Activated naive CD4-positive, alpha-beta T cell treated with anti-CD3 and anti-CD28 coated beads, Interleukin-2, amount 50 U/mL, for 24 hours (primary cell): ENCODE measurements around the gene MIP.
"Not testable (repeated sequence)": the region's sequence is repeated elsewhere in the genome, so short reads cannot be mapped to it uniquely, and the experiment has no call there.

ENCODE experiments used
- H3K27ac Mint-ChIP-seq: one replicate; pipeline ENCODE4 v1.8.0; 2021; ENCODE audit warnings: mild to moderate bottlenecking, mixed read lengths
- H3K27me3 Mint-ChIP-seq: one replicate; pipeline ENCODE4 v1.8.0; 2021; ENCODE audit warnings: mixed read lengths
- H3K36me3 Mint-ChIP-seq: one replicate; pipeline ENCODE4 v1.8.0; 2021; ENCODE audit warnings: mixed read lengths
- H3K4me1 Mint-ChIP-seq: one replicate; pipeline ENCODE4 v1.8.0; 2021; ENCODE audit warnings: mixed read lengths
- H3K4me3 Mint-ChIP-seq: one replicate; pipeline ENCODE4 v1.8.0; 2021; ENCODE audit warnings: mild to moderate bottlenecking, mixed read lengths
- H3K9me3 Mint-ChIP-seq: one replicate; pipeline ENCODE4 v1.8.0; 2021; ENCODE audit warnings: mixed read lengths

Gene MIP

DNA sequence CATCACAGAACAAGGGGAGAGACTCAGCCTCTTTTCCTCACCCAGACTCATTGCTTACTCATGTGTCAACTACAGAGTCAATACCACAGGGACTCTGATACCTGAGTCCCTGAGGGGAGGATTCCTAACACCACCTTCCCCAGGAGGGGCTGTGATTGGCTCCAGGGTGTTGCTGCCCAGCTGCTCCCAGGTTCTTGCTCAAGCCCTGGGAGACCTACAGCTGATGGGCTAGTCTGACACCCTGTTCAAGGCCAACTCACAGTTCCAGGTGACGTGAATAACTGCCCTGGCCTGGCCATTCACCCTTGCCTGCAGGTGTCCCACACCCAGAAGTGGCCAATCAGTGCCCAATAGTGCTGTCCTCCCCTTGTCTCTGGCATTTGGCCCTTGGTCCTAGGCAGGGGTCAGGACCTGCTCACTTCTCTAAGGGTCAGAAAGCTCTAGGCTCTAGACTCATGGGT, 22.5 kb upstream of the MIP start:
- H3K27me3 Mint-ChIP-seq = no peaks in the 10 kb centered on the region
- H3K36me3 Mint-ChIP-seq = peaks cover 2% of the 10 kb centered on the region
- H3K4me3 Mint-ChIP-seq = no peak overlapping the region
- peaks cover 21% of the 10 kb centered on the region for H3K4me1 Mint-ChIP-seq
- no peak overlapping the region for H3K27ac Mint-ChIP-seq
- H3K9me3 Mint-ChIP-seq = no peaks in the 10 kb centered on the region

DNA sequence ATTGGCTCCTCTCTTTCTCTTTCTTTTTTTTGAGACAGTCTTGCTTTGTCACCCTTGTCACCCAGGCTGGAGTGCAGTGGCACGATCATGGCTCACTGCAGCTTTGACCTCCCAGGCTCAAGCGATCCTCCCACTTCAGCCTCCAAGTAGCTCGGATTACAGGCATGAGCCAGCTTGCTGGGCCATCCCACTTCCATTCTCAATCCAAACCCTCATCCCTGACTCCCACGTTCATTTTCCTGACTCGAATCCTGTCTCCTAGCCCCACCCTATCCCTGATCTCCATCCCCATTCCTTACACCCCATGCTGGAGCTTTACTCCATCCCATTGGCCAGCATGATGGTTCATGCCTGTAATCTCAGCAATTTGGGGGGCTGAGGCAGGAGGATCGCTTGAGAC, 21.7 kb upstream of the MIP start:
- Mint-ChIP-seq H3K27ac (no peak overlapping the region), H3K9me3 (no peaks in the 10 kb centered on the region), H3K4me3 (no peak overlapping the region), H3K27me3 (no peaks in the 10 kb centered on the region), H3K36me3 (peaks cover 5% of the 10 kb centered on the region), H3K4me1 (peaks cover 28% of the 10 kb centered on the region)

DNA sequence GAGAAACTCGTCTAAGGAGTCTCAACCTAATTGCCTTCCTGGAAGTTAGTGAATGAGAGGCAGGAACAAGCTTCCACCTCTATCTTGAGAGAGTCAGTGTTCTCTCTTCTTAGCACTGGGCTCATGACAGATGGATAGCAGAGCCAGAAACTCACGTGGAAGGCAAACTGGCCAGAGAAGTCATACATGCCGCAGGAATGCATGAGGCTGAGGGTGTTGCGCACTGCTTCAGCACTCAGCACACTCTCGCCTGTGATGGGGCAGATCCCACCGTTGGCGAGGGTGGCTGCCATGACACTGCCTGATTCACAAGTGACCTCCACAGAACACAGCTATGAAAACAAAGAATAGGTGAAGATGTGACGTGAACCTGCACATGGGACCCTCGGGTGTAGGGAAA, 19.9 kb upstream of the MIP start:
- H3K4me3 Mint-ChIP-seq = no peak overlapping the region
- peaks cover 11% of the 10 kb centered on the region for H3K36me3 Mint-ChIP-seq
- H3K4me1 Mint-ChIP-seq = peaks cover 34% of the 10 kb centered on the region
- H3K9me3 Mint-ChIP-seq = no peaks in the 10 kb centered on the region
- H3K27ac Mint-ChIP-seq = no peak overlapping the region
- no peaks in the 10 kb centered on the region for H3K27me3 Mint-ChIP-seq

DNA sequence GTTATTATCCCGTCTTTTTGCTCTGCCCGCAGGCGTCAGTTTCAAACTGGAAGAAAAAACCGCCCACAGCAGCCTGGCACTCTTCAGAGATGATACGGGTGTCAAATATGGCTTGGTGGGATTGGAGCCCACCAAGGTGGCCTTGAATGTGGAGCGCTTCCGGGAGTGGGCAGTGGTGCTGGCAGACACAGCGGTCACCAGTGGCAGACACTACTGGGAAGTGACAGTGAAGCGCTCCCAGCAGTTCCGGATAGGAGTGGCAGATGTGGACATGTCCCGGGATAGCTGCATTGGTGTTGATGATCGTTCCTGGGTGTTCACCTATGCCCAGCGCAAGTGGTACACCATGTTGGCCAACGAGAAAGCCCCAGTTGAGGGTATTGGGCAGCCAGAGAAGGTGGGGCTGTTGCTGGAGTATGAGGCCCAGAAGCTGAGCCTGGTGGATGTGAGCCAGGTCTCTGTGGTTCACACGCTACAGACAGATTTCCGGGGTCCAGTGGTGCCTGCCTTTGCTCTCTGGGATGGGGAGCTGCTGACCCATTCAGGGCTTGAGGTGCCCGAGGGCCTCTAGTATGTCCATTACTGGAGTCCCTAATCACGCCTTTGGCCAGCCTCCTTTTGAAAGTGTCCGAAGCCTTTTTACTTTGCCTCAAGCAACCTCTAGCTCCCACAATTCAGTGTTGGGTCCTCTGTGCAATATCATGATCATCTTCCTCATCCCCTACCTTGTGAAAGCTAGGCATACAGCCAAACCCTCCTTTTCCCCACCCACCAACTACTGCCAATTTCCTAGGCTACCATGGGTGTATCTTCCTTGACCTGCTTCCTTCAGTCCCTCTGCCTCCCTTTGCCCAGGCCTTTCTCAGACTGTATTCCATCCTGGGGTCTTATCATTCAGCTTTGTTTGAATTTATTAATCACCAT, 14.8 kb upstream of the MIP start:
- Mint-ChIP-seq H3K36me3 (peaks cover 11% of the 10 kb centered on the region), H3K4me1 (peaks cover 35% of the 10 kb centered on the region), H3K4me3 (peak overlapping the region; percentile 98), H3K9me3 (no peaks in the 10 kb centered on the region), H3K27me3 (no peaks in the 10 kb centered on the region), H3K27ac (peak overlapping the region; percentile 99)

DNA sequence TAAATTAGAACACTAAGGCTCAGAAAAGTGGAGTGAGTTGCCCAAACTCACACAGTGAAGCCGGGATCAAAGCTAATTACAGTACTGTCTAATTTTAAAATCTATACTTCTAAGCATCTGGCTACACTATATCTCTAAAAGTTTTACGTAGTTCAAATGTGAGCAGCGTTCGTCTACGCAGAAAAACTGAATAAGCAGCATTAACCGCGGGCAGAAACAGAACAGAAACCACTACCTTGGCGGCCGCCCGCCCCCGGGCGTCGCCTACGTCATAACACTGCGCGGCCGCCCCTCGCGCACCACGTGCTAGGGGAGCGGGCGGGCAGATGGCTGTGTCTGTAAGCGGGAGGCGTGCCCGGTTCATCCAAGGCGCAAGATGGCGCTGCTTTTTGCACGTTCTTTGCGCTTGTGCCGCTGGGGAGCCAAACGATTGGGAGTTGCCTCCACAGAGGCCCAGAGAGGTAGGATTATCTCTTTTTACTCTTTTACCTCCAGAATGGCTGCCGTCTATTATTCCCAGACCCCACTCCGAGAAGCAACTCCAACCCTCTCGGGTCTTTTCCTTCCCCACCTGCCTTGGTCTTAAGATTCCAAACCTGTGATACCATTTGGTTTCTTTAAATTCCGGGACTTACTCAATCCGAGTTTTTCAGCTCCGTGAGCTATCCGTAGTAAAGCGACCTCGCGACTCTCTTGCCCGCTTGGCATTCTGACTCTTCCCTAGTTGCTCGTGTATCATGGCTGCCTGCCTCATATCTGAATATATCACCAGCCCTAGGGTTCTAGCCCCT, 14.0 kb upstream of the MIP start, which contains the start of gene SPRYD4:
TSS of gene SPRYD4 (plus strand) at position 363 of the 791 bp plus-strand sequence. CDS start at position 377, 14 bp downstream.
- Mint-ChIP-seq H3K36me3 (peaks cover 8% of the 10 kb centered on the region), H3K9me3 (no peaks in the 10 kb centered on the region), H3K4me1 (peaks cover 30% of the 10 kb centered on the region), H3K27me3 (no peaks in the 10 kb centered on the region), H3K27ac (peak within 1 kb of the TSS; percentile 99), H3K4me3 (peak within 1 kb of the TSS; percentile 98)

DNA sequence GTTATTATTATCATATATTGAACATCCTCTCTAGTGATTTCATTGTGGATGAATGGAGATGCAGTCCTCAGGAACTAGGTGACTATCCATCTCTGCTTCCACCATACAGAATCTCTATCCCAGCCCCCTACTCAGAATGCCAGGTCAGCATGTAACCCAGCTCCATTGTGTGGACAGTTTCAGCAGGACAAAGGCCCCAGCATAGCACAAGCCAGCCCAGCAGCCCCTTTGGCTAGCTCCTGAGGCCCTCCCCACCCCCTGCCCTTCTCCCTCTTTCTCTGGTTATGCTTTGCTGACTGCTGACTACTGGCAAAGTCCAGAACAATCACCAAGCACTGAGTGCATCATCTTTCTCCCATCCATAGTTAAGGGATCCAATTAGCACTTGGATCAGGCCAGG, 8.1 kb upstream of the MIP start:
- no peaks in the 10 kb centered on the region for H3K9me3 Mint-ChIP-seq
- H3K4me1 Mint-ChIP-seq = peaks cover 4% of the 10 kb centered on the region
- no peak overlapping the region for H3K27ac Mint-ChIP-seq
- H3K4me3 Mint-ChIP-seq = no peak overlapping the region
- no peaks in the 10 kb centered on the region for H3K36me3 Mint-ChIP-seq
- no peaks in the 10 kb centered on the region for H3K27me3 Mint-ChIP-seq

DNA sequence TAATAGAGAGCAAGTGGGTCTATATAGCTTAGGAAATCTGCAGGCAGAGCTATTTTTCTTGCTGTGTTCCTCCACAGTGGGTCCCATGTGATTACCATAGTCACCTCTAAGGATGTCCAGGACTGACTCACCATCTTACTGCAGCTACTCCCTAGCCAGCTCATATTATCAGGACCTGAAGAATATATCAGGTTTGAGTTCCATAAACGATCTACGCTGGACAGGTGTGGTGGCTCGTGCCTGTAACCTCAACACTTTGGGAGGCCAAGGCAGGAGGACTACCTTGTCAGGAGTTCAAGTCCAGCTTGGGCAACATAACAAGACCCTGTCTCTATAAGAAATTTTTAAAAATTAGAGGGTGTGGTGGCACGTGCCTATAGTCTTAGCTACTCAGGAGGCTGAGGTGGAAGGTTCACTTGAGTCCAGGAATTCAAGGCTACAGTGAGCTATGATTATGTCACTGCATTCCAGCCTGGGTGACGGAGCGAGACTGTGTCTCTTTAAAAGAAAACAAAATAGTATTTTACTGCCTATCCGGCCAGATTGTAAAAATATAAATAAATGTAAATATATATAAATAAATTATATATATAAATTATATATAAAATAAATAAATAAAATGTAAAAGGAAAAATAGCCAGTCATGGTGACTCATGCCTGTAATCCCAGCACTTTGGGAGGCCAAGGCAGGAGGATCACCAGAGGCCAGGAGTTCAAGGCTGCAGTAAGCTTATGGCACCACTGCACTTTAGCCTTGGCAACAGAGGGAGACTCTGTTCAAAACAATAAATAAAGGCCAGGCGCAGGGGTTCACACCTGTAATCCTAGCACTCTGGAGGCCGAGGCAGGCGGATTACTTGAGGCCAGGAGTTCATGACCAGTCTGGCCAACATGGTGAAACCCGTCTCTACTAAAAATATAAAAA, 7.0 kb upstream of the MIP start:
- Mint-ChIP-seq H3K36me3 (no peaks in the 10 kb centered on the region), H3K4me1 (no peaks in the 10 kb centered on the region), H3K4me3 (no peak overlapping the region), H3K27ac (no peak overlapping the region), H3K27me3 (no peaks in the 10 kb centered on the region), H3K9me3 (no peaks in the 10 kb centered on the region)

DNA sequence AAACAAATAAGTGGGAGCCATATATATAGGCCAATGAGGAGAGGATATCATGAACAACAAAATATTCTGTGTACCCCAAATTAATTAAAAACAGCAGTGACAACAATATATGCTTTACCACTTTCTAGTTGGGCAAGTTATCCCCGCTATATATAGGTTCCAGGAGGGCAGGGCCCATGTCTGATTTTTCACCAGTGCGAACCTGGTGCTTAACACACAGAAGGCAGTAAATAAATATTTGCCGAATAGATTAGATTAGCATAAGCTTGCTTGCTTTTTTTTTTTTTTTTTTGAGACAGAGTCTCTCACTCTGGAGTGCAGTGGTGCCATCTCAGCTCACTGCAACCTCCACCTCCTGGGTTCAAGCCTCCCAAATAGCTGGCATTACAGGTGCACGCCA, 3.4 kb upstream of the MIP start:
- Mint-ChIP-seq H3K4me1 (no peaks in the 10 kb centered on the region), H3K4me3 (no peak overlapping the region), H3K36me3 (no peaks in the 10 kb centered on the region), H3K9me3 (no peaks in the 10 kb centered on the region), H3K27ac (no peak overlapping the region), H3K27me3 (no peaks in the 10 kb centered on the region)

DNA sequence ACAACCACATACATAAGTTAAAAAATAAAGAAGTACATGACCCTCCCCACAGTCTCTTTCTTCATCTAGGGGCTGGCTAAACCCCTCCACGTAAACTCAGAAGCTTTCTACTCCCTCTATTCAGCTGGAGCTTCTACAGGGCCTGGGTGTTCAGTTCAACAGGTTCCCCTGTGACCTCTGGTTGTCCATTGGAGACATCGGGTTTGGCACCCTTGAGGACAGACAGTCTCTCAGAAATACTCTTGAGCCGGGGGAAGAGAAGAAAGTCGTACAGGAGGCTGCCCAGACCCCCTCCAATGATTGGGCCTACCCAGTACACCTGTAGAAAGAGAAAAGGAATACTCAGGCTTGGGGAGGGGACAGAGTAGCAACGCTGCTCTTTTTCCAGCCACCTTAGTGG, 3.3 kb downstream of the MIP start:
- Mint-ChIP-seq H3K36me3 (no peaks in the 10 kb centered on the region), H3K4me1 (peaks cover 19% of the 10 kb centered on the region), H3K4me3 (no peak overlapping the region), H3K9me3 (no peaks in the 10 kb centered on the region), H3K27ac (no peak overlapping the region), H3K27me3 (no peaks in the 10 kb centered on the region)

DNA sequence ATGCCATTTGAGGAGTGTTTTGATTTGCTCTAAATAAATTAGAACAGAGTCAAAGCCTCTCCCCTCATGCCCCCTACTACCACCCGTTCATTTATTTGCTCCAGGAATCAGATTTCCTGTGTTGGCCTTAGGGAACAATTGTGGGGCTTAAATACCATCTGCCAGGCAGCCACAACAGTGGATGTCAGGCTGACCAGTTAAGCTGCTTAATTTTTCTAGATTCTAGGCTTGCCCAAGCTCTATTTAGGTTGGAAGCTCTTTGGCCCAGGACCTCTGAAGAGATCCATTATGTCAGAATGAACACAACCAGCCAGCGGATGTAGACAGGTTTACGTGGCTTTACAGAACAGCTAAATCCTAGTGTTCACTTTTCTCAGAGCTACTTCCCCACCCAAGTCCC, 4.2 kb downstream of the MIP start:
- Mint-ChIP-seq H3K4me3 (peak overlapping the region; percentile 94), H3K27me3 (no peaks in the 10 kb centered on the region), H3K4me1 (peaks cover 19% of the 10 kb centered on the region), H3K9me3 (no peaks in the 10 kb centered on the region), H3K27ac (no peak overlapping the region), H3K36me3 (no peaks in the 10 kb centered on the region)

DNA sequence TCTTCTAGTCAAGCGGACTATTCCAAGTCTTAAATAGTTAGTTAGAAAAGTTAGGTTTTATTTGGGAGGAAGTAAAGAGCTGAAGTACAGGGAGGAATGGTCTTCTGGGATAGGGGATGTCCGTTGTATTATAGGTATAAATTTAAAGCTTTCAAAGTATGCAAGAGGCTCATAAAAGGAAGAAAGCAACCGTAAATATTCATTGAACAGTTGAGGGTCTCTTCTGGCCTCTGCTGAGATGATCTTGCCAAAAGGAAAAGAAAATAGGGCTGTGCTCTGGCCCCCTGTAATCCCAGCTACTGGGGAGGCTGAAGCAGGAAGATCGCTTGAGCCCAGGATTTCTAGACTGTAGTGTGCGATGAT, 4.9 kb downstream of the MIP start:
- H3K4me3 Mint-ChIP-seq = peak overlapping the region; percentile 94
- peaks cover 19% of the 10 kb centered on the region for H3K4me1 Mint-ChIP-seq
- no peaks in the 10 kb centered on the region for H3K27me3 Mint-ChIP-seq
- H3K27ac Mint-ChIP-seq = peak overlapping the region; percentile 94
- H3K9me3 Mint-ChIP-seq = no peaks in the 10 kb centered on the region
- no peaks in the 10 kb centered on the region for H3K36me3 Mint-ChIP-seq

DNA sequence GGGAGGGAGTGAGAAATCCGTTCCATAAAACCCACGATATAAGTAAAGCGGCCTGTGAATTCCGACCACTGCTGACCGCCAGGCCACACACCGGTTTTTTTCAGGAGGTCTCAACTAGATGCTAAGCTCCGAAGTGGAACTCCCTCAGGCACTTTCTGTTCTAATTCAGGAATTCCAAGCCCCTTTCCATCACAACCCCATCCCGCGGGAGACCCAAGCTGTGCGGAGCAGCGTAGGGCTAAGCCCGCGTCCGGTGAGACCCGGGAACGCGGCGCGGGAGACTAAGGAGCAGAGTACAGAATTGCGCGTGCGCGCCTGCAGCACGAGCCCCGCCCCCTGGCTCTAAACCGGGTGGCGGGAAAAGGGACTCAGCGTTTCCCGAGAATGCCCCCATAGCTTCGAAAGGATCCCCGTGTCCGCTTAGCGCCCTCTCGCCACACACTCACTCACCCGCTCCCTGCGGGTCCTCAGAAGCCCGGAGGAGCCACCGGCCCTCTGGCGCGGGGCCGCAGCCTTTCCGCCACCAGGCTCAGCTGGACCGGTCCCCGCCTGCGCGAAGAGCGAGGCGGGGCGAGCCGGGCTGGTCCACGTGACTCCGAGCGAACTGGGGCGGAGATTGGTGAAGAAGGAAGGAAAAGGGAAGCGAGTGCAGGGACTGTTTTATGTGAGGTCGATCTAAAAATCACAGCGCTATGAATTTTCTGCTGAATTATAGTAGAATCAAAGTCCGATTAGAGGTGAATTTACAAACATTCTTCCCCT, 5.4 kb downstream of the MIP start, which contains the start of gene TIMELESS:
TSS of gene TIMELESS (minus strand) at position 567 of the 762 bp plus-strand sequence. CDS start 15,256 bp downstream, outside the sequence.
- Mint-ChIP-seq H3K4me1 (peaks cover 19% of the 10 kb centered on the region), H3K9me3 (no peaks in the 10 kb centered on the region), H3K27me3 (no peaks in the 10 kb centered on the region), H3K27ac (peak within 1 kb of the TSS; percentile 94), H3K4me3 (peak within 1 kb of the TSS; percentile 94), H3K36me3 (peaks cover 2% of the 10 kb centered on the region)

DNA sequence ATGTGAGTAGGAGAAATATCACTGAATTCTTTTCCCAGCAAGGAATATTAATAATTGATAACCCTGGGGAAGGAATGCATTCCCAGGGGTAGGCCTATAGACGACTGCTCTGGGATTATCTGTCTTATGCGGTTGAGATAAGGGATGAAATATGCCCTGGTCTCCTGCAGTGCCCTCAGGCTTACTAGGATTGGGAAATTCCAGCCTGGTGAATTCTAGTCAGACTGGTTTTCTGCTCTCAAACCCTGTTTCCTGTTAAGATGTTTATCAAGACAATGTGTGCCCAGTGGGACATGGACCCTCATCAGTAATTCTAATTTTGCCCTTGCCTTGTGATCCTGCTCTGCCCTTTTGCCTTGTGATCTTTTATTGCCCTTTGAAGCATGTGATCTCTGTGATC, 11.2 kb downstream of the MIP start:
- H3K4me3 Mint-ChIP-seq, H3K27ac Mint-ChIP-seq, H3K27me3 Mint-ChIP-seq, H3K36me3 Mint-ChIP-seq, H3K4me1 Mint-ChIP-seq, H3K9me3 Mint-ChIP-seq: not testable (repeated sequence)

DNA sequence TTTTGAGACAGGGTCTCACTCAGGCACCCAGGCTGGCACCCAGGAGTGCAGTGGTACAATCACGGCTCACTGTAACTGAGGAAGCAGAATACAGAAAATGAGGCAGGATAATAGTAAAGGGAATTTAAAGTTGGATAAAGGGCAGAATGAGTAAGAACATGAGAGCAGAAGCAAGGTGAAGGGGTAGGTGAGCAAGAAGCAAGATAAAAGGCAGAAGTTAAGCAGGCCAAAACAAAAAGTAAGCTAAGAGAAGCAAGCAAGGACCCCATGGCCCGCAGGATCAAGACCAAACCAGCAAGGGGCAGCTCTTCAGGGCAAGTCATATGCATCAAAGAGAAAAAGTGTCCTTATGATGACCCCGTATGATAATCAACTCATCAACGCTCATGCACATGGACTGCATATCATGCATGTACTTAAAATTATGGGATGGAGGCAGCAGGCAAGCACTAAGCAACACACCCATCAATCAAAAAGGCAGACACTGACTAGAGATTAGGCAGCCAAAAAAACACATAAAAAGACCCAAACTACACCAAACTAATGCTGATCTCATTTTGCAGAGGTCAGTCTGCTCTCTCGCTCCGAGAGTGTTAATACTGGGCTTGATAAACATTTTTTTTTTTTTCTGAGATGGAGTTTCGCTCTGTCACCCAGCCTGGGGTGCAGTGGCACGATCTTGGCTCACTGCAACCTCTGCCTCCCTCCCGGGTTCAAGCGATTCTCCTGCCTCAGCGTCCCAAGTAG, 16.9 kb downstream of the MIP start:
- Mint-ChIP-seq H3K4me1 (no peaks in the 10 kb centered on the region), H3K4me3 (no peak overlapping the region), H3K36me3 (no peaks in the 10 kb centered on the region), H3K9me3 (no peaks in the 10 kb centered on the region), H3K27me3 (no peaks in the 10 kb centered on the region), H3K27ac (no peak overlapping the region)
